C4-2B (cell line): ENCODE measurements around the gene ZEB2.

ENCODE experiments used
- ZFX ChIP-seq: fragments of 450-650 bp; IDR thresholded peaks from 2 replicates; pipeline ENCODE4 v1.6.1; 2017
- TF ChIP-seq, protein P1 (sequence below): fragments of 450-650 bp; conservative IDR thresholded peaks from 2 replicates; pipeline ENCODE4 v1.5.1; 2017; ENCODE audit warnings: mild to moderate bottlenecking

- TF ChIP-seq, protein P1, sequence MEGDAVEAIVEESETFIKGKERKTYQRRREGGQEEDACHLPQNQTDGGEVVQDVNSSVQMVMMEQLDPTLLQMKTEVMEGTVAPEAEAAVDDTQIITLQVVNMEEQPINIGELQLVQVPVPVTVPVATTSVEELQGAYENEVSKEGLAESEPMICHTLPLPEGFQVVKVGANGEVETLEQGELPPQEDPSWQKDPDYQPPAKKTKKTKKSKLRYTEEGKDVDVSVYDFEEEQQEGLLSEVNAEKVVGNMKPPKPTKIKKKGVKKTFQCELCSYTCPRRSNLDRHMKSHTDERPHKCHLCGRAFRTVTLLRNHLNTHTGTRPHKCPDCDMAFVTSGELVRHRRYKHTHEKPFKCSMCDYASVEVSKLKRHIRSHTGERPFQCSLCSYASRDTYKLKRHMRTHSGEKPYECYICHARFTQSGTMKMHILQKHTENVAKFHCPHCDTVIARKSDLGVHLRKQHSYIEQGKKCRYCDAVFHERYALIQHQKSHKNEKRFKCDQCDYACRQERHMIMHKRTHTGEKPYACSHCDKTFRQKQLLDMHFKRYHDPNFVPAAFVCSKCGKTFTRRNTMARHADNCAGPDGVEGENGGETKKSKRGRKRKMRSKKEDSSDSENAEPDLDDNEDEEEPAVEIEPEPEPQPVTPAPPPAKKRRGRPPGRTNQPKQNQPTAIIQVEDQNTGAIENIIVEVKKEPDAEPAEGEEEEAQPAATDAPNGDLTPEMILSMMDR: no peak
- no peak for TF ChIP-seq ZFX
Observed at GRCh38 chr2:144453486-144454158, 66.3 kb downstream of the ZEB2 start.
